HS-27A (cell line): Measurements from ENCODE around the gene HYDIN.

ENCODE experiments used
- DNase-seq: peaks from one replicate; pipeline ENCODE4 v3.0.0-alpha.2; 2012; ENCODE audit warnings: low read depth, missing footprints

HYDIN gene

GRCh38 chr16:70786020-70786755, 444.3 kb downstream of the HYDIN start:
- no peak for DNase-seq

DNA sequence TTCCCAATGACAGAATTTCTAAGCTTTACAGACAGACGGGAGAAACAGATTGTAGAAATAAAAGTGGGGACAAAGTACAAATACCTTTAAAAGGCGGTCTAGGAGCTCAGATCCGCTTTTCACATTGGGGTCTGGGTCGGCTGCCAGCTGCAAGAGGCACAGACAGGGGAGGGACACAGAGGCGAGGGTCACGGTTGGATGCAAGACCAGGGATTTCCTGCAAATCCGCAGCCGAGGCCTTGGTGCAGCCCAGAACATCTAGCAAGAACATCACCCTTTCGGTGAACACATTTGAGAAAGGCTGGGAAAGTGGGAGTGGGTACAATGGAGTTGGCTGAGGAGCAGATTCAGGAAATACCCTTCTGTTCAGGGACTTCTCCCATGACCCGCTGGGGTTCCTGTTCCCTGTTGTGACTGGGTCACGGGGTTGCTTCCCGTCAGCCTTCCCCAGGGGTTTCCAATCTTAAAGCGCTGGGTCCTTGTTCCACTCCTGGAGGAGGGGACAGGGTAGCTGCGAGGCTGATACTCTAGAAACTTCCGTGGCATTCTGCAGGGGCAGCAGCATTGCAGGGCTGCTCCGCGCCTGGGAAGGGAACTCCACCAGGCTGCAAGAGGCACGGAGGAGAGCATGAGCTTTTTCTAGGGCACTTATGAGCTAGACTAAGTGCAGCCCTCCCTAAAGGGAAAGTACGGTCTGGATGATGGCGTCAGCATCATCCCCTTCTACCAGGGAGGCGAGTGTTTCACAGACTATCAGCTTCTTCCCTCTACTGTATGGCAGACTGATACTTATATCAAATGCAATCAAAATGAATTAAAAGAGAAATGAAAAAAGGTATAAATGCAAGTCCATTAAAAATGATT, 445.6 kb downstream of the HYDIN start:
- no peak for DNase-seq

DNA sequence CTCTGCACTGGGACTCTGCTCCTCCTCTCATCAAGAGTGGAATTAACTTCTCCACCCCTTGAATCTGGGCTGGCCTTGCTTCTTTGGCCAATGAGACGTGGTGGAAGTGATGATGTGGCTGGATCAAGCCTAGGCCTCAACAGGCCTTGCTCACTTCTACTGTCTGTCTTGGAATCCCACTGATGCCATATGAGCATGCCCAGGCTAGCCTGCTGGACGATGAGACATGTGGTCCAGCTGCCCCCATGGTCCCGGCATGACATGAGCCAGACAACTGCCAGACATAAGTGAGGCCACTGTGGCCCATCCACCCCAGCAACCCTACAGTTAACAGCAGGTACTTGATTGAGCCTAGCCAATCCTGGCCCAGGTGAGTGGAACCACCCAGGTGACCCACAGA, 448.3 kb downstream of the HYDIN start:
- DNase-seq, result no peak

GRCh38 chr16:70781800-70782199, 448.7 kb downstream of the HYDIN start:
- no peak for DNase-seq

- DNase-seq, result no peak
These were observed 450.0 kb downstream of the HYDIN start for GRCh38 chr16:70780546-70780945.

- DNase-seq, result no peak
These were observed 451.2 kb downstream of the HYDIN start for GRCh38 chr16:70779361-70779760.

DNA sequence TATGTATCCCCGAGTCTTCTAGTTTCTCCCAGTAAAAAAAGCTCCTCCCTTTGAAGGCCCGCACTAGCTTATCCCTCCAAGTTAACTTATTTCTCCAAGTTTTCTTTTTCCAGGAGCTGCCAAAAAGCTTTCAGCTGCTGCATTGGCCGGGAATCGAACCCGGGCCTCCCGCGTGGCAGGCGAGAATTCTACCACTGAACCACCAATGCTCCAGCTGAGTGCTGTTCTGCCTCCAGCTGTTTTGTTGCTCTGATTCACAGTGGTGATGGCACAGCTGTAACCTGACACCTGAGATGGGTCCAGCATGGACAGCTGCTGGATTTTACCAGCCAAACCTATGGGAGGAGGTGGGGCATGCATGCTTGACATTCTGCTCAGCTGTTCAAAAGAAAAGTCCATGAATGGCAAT, 451.6 kb downstream of the HYDIN start:
- no peak for DNase-seq

GRCh38 chr16:70777973-70778406, 452.5 kb downstream of the HYDIN start:
- DNase-seq, result no peak

GRCh38 chr16:70777496-70777895, 453.0 kb downstream of the HYDIN start:
- DNase-seq, result no peak

DNA sequence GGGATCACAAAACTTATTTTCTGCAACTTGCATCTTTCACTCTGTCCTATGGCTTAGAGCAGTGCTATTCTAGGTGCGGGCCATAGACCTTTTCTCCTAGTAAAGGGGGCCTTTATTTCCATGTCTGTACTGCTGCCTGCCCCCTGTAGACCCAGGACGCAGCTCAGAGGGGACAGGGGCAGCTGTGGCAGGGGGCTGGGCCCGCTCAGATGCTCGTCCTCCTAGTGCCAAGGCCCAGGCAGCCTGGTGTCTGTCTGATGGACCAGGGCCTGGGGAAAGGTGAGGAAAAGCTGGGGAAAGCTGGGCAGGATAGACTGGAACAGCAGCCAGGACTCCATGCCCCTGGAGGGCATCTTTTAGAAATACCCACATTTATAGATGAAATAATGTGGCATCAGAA, 455.1 kb downstream of the HYDIN start:
- DNase-seq, result no peak

GRCh38 chr16:70774261-70774660, 456.3 kb downstream of the HYDIN start:
- no peak for DNase-seq

- DNase-seq, result no peak
These were observed 458.0 kb downstream of the HYDIN start for GRCh38 chr16:70772493-70772892.

GRCh38 chr16:70770626-70771552, 459.6 kb downstream of the HYDIN start:
- no peak for DNase-seq

GRCh38 chr16:70770291-70770625, 460.3 kb downstream of the HYDIN start:
- no peak for DNase-seq

DNA sequence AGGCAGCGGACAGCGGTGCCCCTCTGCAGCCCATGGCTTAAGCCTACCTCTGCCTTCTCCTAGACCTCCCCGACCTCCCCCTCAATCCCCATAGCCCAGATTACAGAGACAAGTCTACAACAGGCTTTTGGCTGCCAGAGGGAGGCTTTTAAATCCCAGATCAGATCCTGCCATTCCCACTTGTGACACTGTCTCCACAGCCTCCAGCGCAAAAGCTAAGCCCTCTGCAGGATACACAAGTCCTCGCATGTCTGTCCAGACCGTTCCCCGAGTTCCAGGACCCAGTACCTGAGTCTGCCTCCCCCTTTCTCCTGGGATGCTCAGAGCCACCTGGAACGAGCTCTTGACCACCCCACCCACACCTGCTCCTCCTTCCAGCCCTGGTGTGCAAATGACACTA, 460.8 kb downstream of the HYDIN start:
- DNase-seq, result no peak

GRCh38 chr16:70769131-70769530, 461.4 kb downstream of the HYDIN start:
- DNase-seq, result no peak

DNA sequence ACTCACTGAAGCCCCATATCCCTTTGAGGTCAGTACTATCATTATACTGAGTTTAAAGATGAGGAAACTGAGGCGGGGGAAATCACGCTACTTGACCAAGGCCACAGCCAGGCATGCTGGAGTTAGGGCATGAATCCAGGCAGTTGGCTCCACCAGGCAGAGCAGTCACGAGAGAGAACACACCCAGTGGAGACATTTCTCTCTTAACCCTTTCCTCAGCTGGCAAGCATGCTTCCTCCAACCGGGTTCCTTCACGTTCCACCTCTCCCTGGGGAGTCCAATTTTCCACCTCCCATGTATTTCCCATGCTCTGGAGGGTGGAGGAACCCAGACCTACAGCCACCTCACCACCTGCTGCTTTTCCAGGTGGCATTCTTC, 462.3 kb downstream of the HYDIN start:
- no peak for DNase-seq

GRCh38 chr16:70767377-70768202, 462.9 kb downstream of the HYDIN start:
- DNase-seq, result no peak

GRCh38 chr16:70766658-70767057, 463.9 kb downstream of the HYDIN start:
- DNase-seq, result no peak

- no peak for DNase-seq
These were observed 464.3 kb downstream of the HYDIN start for GRCh38 chr16:70766176-70766575.

- no peak for DNase-seq
These were observed 465.0 kb downstream of the HYDIN start for GRCh38 chr16:70765491-70765890.

DNA sequence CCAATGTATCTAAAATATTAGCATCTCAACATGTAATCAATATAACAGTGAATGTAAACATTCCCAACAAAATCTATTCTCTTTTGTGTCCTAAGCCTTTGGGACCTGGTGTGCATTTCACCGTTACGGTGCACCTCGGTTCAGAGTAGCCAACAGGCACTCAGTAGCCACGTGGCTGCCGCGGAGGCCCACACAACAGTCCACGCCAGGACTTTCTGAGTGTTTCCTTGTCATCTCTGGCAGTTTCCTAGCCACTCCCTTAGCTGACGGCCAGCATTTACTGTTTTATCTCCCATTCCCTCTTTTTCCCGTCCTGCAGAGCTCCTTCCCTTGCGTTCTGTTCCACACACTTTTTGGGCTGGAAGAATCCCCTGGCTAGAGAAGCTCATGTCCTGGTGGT, 465.9 kb downstream of the HYDIN start:
- DNase-seq, result no peak
